Pancreas (tissue), 10 donors: ENCODE measurements around the gene IL36B. TPM values are rescaled to one million over a fixed set of nuclear protein-coding genes. Genes with fewer than 3 reads are reported as not detected.

Experiments
- ATAC-seq, 4 donors: fragments of 200-7000 bp; cut with Tn5 transposase; one replicate each; pipeline versions ENCODE4 v1.8.0 to v1.9.1; 2020; ENCODE audit warnings: mild to moderate bottlenecking in 4 of 4, moderate library complexity in 4 of 4
- DNase-seq, 6 donors: peaks; one replicate each; pipeline ENCODE4 v3.0.0-alpha.2; 2020
- FAIRE-seq: peaks from 2 replicates; lab custom pipeline; 2012; peaks lifted over from hg19 to GRCh38; lab: Jason Lieb, UNC
- H3K27ac ChIP-seq, 4 donors: fragments of 200-600 bp; sonication (generic); 1 replicate in 3 of 4; 2 replicates in 1 of 4; pipeline versions ENCODE4 v1.5.0 to v1.8.0; 2020
- H3K27me3 ChIP-seq, 4 donors: fragments of 200-600 bp; one replicate each; pipeline ENCODE4 v1.8.0; 2021
- H3K36me3 ChIP-seq, 3 donors: fragments of 200-600 bp; sonication (generic) in 1 of 3; one replicate each; pipeline versions ENCODE4 v1.5.0 to v1.8.0; 2020 to 2021
- H3K4me1 ChIP-seq, 3 donors: fragments of 200-600 bp; one replicate each; pipeline ENCODE4 v1.8.0; 2021
- H3K4me3 ChIP-seq, 4 donors: fragments of 200-600 bp; sonication (generic) in 2 of 4; one replicate each; pipeline versions ENCODE4 v1.5.0 to v1.8.0; 2020 to 2021
- H3K9me3 ChIP-seq, 4 donors: fragments of 200-600 bp; one replicate each; pipeline ENCODE4 v1.8.0; 2021
- WGBS, 2 donors: extraction: QIAGEN DNeasy Blood & Tissue Kit; methylation state at CpG; one replicate each; pipeline ENCODE4 v1.1.7; 2013; 5-methylcytosine and 5-hydroxymethylcytosine counted together
- intact Hi-C, 3 donors: fragments of 100-400 bp; cut with DNase I; formaldehyde crosslinking; loops; one replicate each; pipeline versions ENCODE4 v1.11.1 to v1.14.2; 2022
- polyA plus RNA-seq, 2 donors: library from polyadenylated mRNA; stranded (reverse); fragments of 200-250 nt; gene quantifications; one replicate each; pipeline ENCODE4 v1.2.3, GENCODE V29; 2013
- total RNA-seq, 6 donors: library from RNA; stranded (reverse); fragmentation: NEBNext Ultra II Directional in 4 of 6; extraction: Animal tissue kit (Norgen Biotek cat#: 25700) in 4 of 6; gene quantifications; one replicate each; pipeline versions ENCODE4 v1.2.1 to v1.2.4, GENCODE V29; 2021 to 2023
- TF ChIP-seq, protein P1 (sequence below), 4 donors: fragments of 200-600 bp; sonication (generic) in 3 of 4; IDR thresholded peaks; one replicate each; pipeline versions ENCODE4 v1.5.0 to v1.8.0; 2021; ENCODE audit warnings: antibody characterized with exemption in 4 of 4
- donor health status: healthy with polysubstance abuse.
- donor health status: DM: no; HTN: no; CAD: no; lungs with moderate emphysema.
- donor health status: DM: no; HTN: no; CAD: no.
- donor health status: control.
- donor health status: control.
- donor health status: Bipolar disorder and iron deficiency.
- donor health status: DM: yes; HTN: yes; CAD: no.
- donor health status: DM: no; HTN: no; CAD: no.
- donor health status: DM: no; HTN: no; CAD: no.
- donor health status: DM: yes; HTN: yes; CAD: no.

The IL36B gene
- total and polyA plus RNA-seq, 8 donors: not detected

DNA sequence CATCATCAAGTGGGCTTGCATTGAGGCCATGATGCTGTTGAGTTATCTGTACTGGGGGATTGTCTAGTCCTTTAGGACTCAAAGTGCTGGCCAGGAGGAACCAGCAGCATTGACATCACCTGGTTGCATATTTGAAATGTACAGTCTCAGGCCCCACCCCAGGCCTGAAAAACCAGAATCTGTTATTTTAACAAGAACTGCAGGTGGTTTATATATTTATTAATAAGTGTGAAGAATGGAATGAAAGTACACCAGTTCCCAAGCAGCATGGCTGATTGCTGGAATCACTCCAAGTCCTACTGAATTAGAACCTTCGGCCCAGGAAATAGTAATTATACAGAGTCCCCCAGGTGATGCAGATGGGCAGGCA lies 17.9 kb upstream of the IL36B start:
- no peak for DNase-seq
- no peaks in the 10 kb centered on the region for H3K36me3 ChIP-seq
- no peaks in the 10 kb centered on the region for H3K27me3 ChIP-seq
- no peak for FAIRE-seq
- intact Hi-C loops: no loop called here
- TF ChIP-seq, protein P1, sequence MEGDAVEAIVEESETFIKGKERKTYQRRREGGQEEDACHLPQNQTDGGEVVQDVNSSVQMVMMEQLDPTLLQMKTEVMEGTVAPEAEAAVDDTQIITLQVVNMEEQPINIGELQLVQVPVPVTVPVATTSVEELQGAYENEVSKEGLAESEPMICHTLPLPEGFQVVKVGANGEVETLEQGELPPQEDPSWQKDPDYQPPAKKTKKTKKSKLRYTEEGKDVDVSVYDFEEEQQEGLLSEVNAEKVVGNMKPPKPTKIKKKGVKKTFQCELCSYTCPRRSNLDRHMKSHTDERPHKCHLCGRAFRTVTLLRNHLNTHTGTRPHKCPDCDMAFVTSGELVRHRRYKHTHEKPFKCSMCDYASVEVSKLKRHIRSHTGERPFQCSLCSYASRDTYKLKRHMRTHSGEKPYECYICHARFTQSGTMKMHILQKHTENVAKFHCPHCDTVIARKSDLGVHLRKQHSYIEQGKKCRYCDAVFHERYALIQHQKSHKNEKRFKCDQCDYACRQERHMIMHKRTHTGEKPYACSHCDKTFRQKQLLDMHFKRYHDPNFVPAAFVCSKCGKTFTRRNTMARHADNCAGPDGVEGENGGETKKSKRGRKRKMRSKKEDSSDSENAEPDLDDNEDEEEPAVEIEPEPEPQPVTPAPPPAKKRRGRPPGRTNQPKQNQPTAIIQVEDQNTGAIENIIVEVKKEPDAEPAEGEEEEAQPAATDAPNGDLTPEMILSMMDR (IDR thresholded peaks at IDR 0.05): no peak
- H3K9me3 ChIP-seq: no peaks in the 10 kb centered on the region
- ATAC-seq: no peak
- no peaks in the 10 kb centered on the region for H3K4me1 ChIP-seq
- WGBS, 2 donors: 68 to 73% methylated on average over 1 of the region's 1 CpG
- H3K27ac ChIP-seq: no peak overlapping the region
- H3K4me3 ChIP-seq: no peak overlapping the region

DNA sequence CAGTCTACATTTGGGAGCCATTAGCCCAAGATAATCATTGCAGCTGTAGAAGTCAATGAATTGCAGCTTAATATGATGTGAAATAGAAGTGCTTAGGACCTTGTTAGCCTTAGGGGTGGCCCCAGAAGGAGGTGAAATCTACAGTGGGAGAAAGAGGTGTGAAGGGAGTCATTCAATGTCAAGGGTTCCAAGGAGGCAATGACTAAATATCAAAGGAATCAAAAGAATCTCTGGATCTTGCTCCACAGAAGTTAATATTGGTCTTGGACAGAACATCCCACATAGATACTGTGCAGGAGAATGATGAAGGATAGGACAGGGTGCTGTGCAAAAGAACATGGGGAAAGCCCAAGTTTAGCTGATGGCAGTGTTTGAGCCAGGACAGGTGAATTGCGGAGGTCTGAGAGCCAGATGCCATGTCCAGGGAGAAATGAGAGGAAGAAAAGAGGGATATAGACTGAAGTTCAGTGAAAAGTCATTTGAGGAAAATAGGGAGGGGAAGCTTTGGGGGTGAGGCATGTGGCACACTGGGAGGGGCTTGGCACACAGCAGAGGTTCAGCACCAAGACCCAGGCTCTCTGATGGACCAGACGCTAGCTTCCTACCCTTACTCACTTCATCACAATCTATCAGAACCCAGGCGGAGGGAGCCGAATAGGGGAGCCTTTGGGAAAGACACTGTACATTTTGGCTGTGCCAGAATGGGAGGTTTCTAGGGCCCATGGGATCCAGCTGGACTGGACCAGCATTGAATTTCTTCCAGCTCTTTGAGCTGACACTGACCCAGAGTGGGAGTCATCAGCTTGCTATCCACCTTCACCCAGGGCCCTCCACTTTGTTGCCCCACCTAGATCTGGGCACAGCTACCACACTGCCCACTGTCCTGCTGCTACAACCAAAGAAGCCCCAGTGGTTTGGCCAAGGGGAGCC lies 17.3 kb upstream of the IL36B start:
- FAIRE-seq (no peak), DNase-seq (no peak), ATAC-seq (no peak)
- H3K4me1 ChIP-seq: no peaks in the 10 kb centered on the region
- TF ChIP-seq, protein P1 (IDR thresholded peaks at IDR 0.05): no peak
- intact Hi-C loops: no loop called here
- H3K4me3 ChIP-seq: no peak overlapping the region
- 84 to 98% methylated on average over 4 of the region's 4 CpGs for whole genome bisulfite sequencing, 2 donors
- H3K9me3 ChIP-seq: no peaks in the 10 kb centered on the region
- H3K27ac ChIP-seq: no peak overlapping the region
- H3K36me3 ChIP-seq: no peaks in the 10 kb centered on the region
- no peaks in the 10 kb centered on the region for H3K27me3 ChIP-seq

DNA sequence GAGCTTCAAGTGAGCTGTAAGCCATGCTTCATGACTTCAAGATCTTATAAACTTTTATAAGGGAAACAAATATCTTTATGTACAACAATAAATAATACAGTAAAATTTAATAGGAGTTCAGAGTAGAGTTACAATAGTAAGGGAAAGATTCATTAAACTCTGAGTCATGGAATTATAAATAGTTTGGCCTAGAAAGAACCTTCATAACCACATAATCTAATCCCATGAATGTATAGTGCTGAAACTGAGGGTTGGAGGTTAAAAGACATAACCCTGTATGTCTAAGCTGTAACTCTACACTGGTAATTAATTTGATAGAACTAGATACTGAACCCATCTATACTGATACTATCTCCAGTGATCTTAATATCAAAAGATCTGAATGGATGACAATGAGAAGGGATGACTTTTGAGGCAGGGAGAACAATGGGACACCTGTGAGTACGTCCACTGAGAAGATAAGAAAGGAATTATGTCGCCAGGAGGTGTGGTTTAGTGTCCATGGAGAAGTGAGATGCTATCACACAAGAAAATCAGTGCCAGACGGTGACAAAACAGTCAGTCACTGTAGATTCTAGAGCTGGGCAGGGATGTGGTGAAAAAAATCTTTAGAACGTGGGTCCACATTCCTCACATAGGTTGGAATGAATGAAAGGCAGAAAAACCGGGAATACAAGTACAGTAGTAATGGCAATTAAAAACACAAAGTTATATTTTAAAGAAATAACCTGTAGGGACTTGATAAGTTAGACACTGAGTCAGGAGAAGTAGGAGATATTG lies 16.2 kb upstream of the IL36B start:
- FAIRE-seq: no peak
- intact Hi-C loops: no loop called here
- H3K4me3 ChIP-seq: no peak overlapping the region
- TF ChIP-seq, protein P1 (IDR thresholded peaks at IDR 0.05): no peak
- no peaks in the 10 kb centered on the region for H3K4me1 ChIP-seq
- H3K27me3 ChIP-seq: no peaks in the 10 kb centered on the region
- no peaks in the 10 kb centered on the region for H3K9me3 ChIP-seq
- 12 to 22% methylated on average over 5 of the region's 5 CpGs for WGBS, 2 donors
- no peaks in the 10 kb centered on the region for H3K36me3 ChIP-seq
- H3K27ac ChIP-seq: no peak overlapping the region
- DNase-seq: no peak
- ATAC-seq: peak in 1 of 4 donors; percentile 23

DNA sequence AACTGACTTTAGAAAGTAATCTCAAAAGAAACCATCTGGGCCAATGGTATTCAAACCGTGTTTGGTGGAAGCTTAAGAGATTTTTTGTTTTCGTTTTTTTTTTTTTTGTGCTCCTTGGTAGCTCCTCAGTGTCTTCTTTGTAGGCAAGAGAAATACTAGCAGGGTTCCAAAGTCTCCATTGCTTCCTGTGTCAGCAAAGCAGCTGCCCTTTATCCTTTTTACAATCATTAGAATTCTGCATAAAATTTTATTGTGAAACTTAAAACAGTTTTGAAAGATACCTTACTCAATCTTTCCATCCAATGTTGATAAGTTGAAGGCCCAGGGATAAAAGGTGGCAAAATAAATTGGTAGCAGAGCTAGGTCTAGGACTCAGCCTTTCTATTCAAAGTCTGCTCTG lies 15.6 kb upstream of the IL36B start:
- no peaks in the 10 kb centered on the region for H3K36me3 ChIP-seq
- H3K27ac ChIP-seq: no peak overlapping the region
- no peaks in the 10 kb centered on the region for H3K27me3 ChIP-seq
- H3K9me3 ChIP-seq: no peaks in the 10 kb centered on the region
- H3K4me3 ChIP-seq: no peak overlapping the region
- WGBS, 2 donors: 67 to 74% methylated on average over 2 of the region's 2 CpGs
- H3K4me1 ChIP-seq: no peaks in the 10 kb centered on the region
- intact Hi-C loops: no loop called here
- DNase-seq: no peak
- TF ChIP-seq, protein P1 (IDR thresholded peaks at IDR 0.05): no peak
- no peak for FAIRE-seq
- ATAC-seq: no peak
